ENCODE measurements around the gene PDLIM4. TPM values are rescaled to one million over a fixed set of nuclear protein-coding genes. Genes with fewer than 3 reads are reported as not detected.

PDLIM4 gene
- total RNA-seq, 4 donors from 2014 or later = 4.6 to 27.2 (median 18.5) TPM

- peak overlapping the region in 2 of 4 donors; percentile 7 to 79 for H3K27ac ChIP-seq
- DNase-seq = no peak
- no peak overlapping the region for H3K4me3 ChIP-seq
- no peaks in the 10 kb centered on the region for H3K27me3 ChIP-seq
- TF ChIP-seq CTCF (IDR thresholded peaks at IDR 0.05) (no peak), POLR2A (IDR thresholded peaks at IDR 0.05) (no peak)
- H3K36me3 ChIP-seq = peaks cover 0 to 4% (median 0%) of the 10 kb centered on the region in 3 donors
- no peaks in the 10 kb centered on the region for H3K9me3 ChIP-seq
- H3K4me1 ChIP-seq = peaks cover 0 to 22% (median 2%) of the 10 kb centered on the region in 4 donors
Measured at GRCh38 chr5:132308701-132309100, 51.2 kb downstream of the PDLIM4 start.

- peaks cover 0 to 22% (median 2%) of the 10 kb centered on the region in 4 donors for H3K4me1 ChIP-seq
- peak overlapping the region in 1 of 4 donors; percentile 79 for H3K27ac ChIP-seq
- H3K9me3 ChIP-seq = no peaks in the 10 kb centered on the region
- no peak for DNase-seq
- peaks cover 0 to 14% (median 0%) of the 10 kb centered on the region in 3 donors for H3K36me3 ChIP-seq
- TF ChIP-seq CTCF (IDR thresholded peaks at IDR 0.05) (no peak), POLR2A (IDR thresholded peaks at IDR 0.05) (no peak)
- no peaks in the 10 kb centered on the region for H3K27me3 ChIP-seq
- no peak overlapping the region for H3K4me3 ChIP-seq
Measured at GRCh38 chr5:132309679-132310078, 52.2 kb downstream of the PDLIM4 start.

GRCh38 chr5:132310141-132310834, 52.8 kb downstream of the PDLIM4 start:
- Histone ChIP-seq H3K4me3 (no peak overlapping the region), H3K36me3 (peaks cover 0 to 19% (median 0%) of the 10 kb centered on the region in 3 donors), H3K4me1 (peaks cover 0 to 22% (median 2%) of the 10 kb centered on the region in 4 donors), H3K9me3 (no peaks in the 10 kb centered on the region), H3K27ac (peak overlapping the region in 1 of 4 donors; percentile 27), H3K27me3 (no peaks in the 10 kb centered on the region)
- no peak for TF ChIP-seq CTCF (IDR thresholded peaks at IDR 0.05)
- no peak for TF ChIP-seq POLR2A (IDR thresholded peaks at IDR 0.05)
- no peak for DNase-seq

GRCh38 chr5:132313366-132313765, 55.9 kb downstream of the PDLIM4 start:
- Histone ChIP-seq H3K27me3 (no peaks in the 10 kb centered on the region), H3K4me1 (peaks cover 0 to 13% (median 2%) of the 10 kb centered on the region in 4 donors), H3K36me3 (peaks cover 0 to 25% (median 0%) of the 10 kb centered on the region in 3 donors), H3K4me3 (no peak overlapping the region), H3K27ac (no peak overlapping the region), H3K9me3 (no peaks in the 10 kb centered on the region)
- TF ChIP-seq CTCF (IDR thresholded peaks at IDR 0.05) = no peak
- no peak for TF ChIP-seq POLR2A (IDR thresholded peaks at IDR 0.05)
- no peak for DNase-seq

- Histone ChIP-seq H3K27me3 (no peaks in the 10 kb centered on the region), H3K4me1 (peaks cover 0 to 7% (median 2%) of the 10 kb centered on the region in 4 donors), H3K36me3 (peaks cover 0 to 25% (median 0%) of the 10 kb centered on the region in 3 donors), H3K4me3 (no peak overlapping the region), H3K27ac (no peak overlapping the region), H3K9me3 (no peaks in the 10 kb centered on the region)
- TF ChIP-seq CTCF (IDR thresholded peaks at IDR 0.05) (no peak), POLR2A (IDR thresholded peaks at IDR 0.05) (no peak)
- no peak for DNase-seq
Measured at GRCh38 chr5:132313961-132314432, 56.5 kb downstream of the PDLIM4 start.

Data from Peyer's patch (tissue), 4 donors.